Transverse colon (tissue), 4 donors: ENCODE measurements around the gene AHNAK. TPM values are rescaled to one million over a fixed set of nuclear protein-coding genes. Genes with fewer than 3 reads are reported as not detected.
A peak's percentile ranks its signal among the peaks of the same experiment; 100 is the strongest.

Source experiments
- DNase-seq: peaks from one replicate; pipeline ENCODE4 v3.0.0-alpha.2; 2019
- H3K27ac ChIP-seq, 4 donors: fragments of 200-600 bp; sonication (generic); 2 replicates each; pipeline ENCODE4 v1.5.1; 2016 to 2018; ENCODE audit warnings: inconsistent platforms in 4 of 4
- H3K27me3 ChIP-seq: fragments of 200-600 bp; sonication (generic); 2 replicates; pipeline ENCODE4 v1.5.1; 2017; ENCODE audit warnings: inconsistent platforms
- H3K36me3 ChIP-seq, 4 donors: fragments of 200-600 bp; sonication (generic); 2 replicates each; pipeline ENCODE4 v1.5.1; 2017 to 2019; ENCODE audit warnings: inconsistent platforms in 4 of 4
- H3K4me1 ChIP-seq, 4 donors: fragments of 200-600 bp; sonication (generic); 2 replicates each; pipeline ENCODE4 v1.5.1; 2017 to 2020; ENCODE audit warnings: inconsistent platforms in 4 of 4
- H3K4me3 ChIP-seq, 4 donors: fragments of 200-600 bp; sonication (generic); 1 replicate in 1 of 4; 2 replicates in 3 of 4; pipeline versions ENCODE4 v1.5.1 to v1.6.1; 2017 to 2019; ENCODE audit warnings: inconsistent platforms in 4 of 4
- H3K9me3 ChIP-seq, 2 donors: fragments of 200-600 bp; sonication (generic); 2 replicates each; pipeline ENCODE4 v1.5.1; 2017 to 2019; ENCODE audit warnings: inconsistent platforms in 2 of 2
- CTCF ChIP-seq, 5 experiments: fragments of 200-600 bp in 3 of 5; fragments of 450-650 bp in 2 of 5; sonication (generic) in 3 of 5; IDR thresholded peaks; 1 replicate in 2 of 5; 2 replicates in 3 of 5; pipeline ENCODE4 v1.5.1; 2016 to 2017; ENCODE audit warnings: antibody characterized with exemption in 5 of 5, inconsistent platforms in 3 of 5, mild to moderate bottlenecking in 2 of 5, moderate library complexity in 1 of 5
- EP300 ChIP-seq: sonication (generic); formaldehyde crosslinking; IDR thresholded peaks from one replicate; pipeline ENCODE4 v1.6.1; 2017; ENCODE audit warnings: antibody characterized with exemption, low read depth
- POLR2A ChIP-seq: fragments of 450-650 bp; IDR thresholded peaks from one replicate; pipeline ENCODE4 v1.6.1; 2016; ENCODE audit warnings: antibody characterized with exemption, mild to moderate bottlenecking, moderate library complexity
- POLR2AphosphoS5 ChIP-seq, 3 donors: sonication (generic); formaldehyde crosslinking; IDR thresholded peaks; one replicate each; pipeline ENCODE4 v1.6.1; 2016; ENCODE audit warnings: antibody characterized with exemption in 3 of 3
- WGBS, 2 donors: methylation state at CpG; one replicate each; pipeline ENCODE4 v1.1.5; 2018; ENCODE audit warnings: low coverage in 1 of 2; 5-methylcytosine and 5-hydroxymethylcytosine counted together
- in situ Hi-C, 4 donors: fragments of 200-750 bp; cut with MboI; loops; one replicate each; pipeline versions ENCODE4 v1.15.0 to v1.15.1; 2017; ENCODE audit warnings: low sequenced_read_pairs in 3 of 4, low pct_ligation_motif_present in 1 of 4, low pct_unique_long_range_greater_than_20kb in 1 of 4
- intact Hi-C: fragments of 100-400 bp; cut with DNase I; formaldehyde crosslinking; loops from one replicate; pipeline ENCODE4 v1.15.1; 2023; ENCODE audit warnings: low total_unique reads
- total RNA-seq, 4 donors: library from RNA; depleted of rRNA; stranded (reverse); fragments of >200 nt; gene quantifications; one replicate each; pipeline ENCODE4 v1.1.0, GENCODE V29; 2016

The AHNAK gene
- total RNA-seq, 4 donors from 2014 or later = 561 to 1,032 (median 742) TPM

DNA sequence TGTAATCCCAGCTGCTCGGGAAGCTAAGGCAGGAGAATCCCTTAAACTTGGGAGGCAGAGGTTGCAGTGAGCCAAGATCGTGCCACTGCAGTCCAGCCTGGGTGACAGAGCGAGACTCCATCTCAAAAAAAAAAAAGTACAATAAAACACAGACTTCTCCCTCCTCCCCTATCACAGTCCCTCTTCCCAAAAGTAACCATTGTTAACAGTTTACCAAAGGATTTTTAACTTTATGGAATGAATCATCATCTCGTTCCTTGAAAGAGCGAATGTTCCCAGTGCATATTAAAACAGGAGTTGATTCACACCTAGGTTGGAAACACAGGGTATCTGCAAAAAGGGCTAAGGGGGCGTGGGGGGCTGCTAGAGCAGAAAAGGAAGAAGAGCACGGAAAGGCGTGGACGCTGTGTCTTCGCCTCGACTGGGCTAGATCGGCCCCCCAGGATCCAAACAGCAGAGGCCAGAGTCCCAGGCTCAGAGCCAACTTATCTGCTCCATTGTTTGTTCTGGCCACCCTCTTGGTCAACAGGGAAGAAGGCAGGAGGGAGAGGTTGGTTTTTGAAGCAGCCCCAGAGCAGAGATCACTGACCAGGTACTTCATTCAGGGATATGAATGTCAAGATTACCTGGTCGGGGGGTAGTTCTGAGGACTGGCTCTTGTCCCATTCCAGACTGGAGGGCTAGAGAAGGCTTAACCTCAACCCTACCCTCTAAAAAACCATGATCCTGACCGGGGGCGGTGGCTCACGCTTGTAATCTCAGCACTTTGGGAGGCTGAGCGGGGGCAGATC is 2.1 kb upstream of the AHNAK start:
- peak; percentile 68 for DNase-seq
- no peaks in the 10 kb centered on the region for H3K9me3 ChIP-seq
- peak overlapping the region; percentile 96 to 100 (median 97) for H3K27ac ChIP-seq
- in situ Hi-C loops = loop anchor here in 1 of 4 donors (10.0 kb wide), 1 partner anchor 124 kb away; no protein-coding TSS in a partner anchor
- intact Hi-C loops = loop anchor here (10.0 kb wide), 1 partner anchor 154 kb away; no protein-coding TSS in a partner anchor
- WGBS, 2 donors = 39 to 55% methylated on average over 11 to 17 of the region's 17 CpGs
- no peaks in the 10 kb centered on the region for H3K27me3 ChIP-seq
- no peaks in the 10 kb centered on the region for H3K36me3 ChIP-seq
- TF ChIP-seq POLR2A (no peak), EP300 (no peak), POLR2AphosphoS5 (IDR thresholded peaks at IDR 0.05) (peak in 1 of 3 donors; percentile 26), CTCF (IDR thresholded peaks at IDR 0.05) (no peak)
- no peak overlapping the region for H3K4me3 ChIP-seq
- peaks cover 45 to 79% (median 67%) of the 10 kb centered on the region in 4 donors for H3K4me1 ChIP-seq

GRCh38 chr11:62547691-62548281 is 1.2 kb upstream of the AHNAK start:
- in situ Hi-C loops = loop anchor here in 1 of 4 donors (10.0 kb wide), 1 partner anchor 123 kb away; no protein-coding TSS in a partner anchor
- 60 to 61% methylated on average over 3 to 8 of the region's 8 CpGs for WGBS, 2 donors
- H3K4me1 ChIP-seq = peaks cover 37 to 78% (median 65%) of the 10 kb centered on the region in 4 donors
- H3K4me3 ChIP-seq = peak overlapping the region in 3 of 4 donors; percentile 75 to 96 (median 85)
- intact Hi-C loops = loop anchor here (10.0 kb wide), 1 partner anchor 153 kb away; no protein-coding TSS in a partner anchor
- H3K9me3 ChIP-seq = no peaks in the 10 kb centered on the region
- no peaks in the 10 kb centered on the region for H3K27me3 ChIP-seq
- no peak for DNase-seq
- TF ChIP-seq EP300 = no peak
- TF ChIP-seq POLR2AphosphoS5 (IDR thresholded peaks at IDR 0.05) = peak in 2 of 3 donors; percentile 17 to 44
- H3K36me3 ChIP-seq = no peaks in the 10 kb centered on the region
- H3K27ac ChIP-seq = peak overlapping the region; percentile 96 to 100 (median 97)

DNA sequence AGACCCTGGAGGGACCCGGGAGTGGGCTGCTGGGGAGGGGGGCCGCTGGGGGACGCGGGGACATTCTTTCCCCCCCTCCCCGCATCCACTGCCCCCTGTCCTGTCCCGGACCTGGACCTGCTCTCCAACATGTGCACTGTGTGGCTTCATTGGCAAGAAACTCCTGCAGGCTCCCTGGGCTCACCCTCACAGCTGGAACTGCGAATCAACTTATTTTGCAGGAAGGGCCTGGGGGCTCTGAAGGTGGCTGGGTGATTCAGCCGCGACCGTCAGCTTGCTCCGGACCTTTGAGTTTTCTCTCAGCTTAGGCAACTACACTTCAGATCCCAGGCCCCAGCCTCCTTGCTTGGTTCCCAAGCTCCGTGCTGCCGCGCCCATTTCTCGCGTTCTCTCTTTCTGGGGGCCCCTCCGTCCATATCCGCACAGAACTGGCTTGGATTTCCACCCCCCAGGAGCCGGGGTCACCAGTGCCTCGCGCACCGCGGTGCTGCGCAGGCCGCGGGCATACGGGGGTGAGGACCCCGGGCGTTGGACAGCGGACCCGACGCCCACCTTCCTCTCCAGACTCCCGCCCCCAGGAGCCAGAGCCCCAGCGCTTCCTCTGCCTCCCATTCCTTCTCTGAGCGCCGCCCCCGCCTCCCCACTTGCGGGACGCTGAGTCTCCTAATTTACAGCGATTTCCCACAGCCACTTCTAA is 471 bp upstream of the AHNAK start:
- DNase-seq = peak; percentile 54
- Histone ChIP-seq H3K9me3 (no peaks in the 10 kb centered on the region), H3K4me3 (peak overlapping the region; percentile 74 to 96 (median 80)), H3K4me1 (peaks cover 36 to 78% (median 64%) of the 10 kb centered on the region in 4 donors), H3K27me3 (no peaks in the 10 kb centered on the region), H3K36me3 (no peaks in the 10 kb centered on the region), H3K27ac (peak overlapping the region; percentile 96 to 100 (median 97))
- TF ChIP-seq POLR2AphosphoS5 (IDR thresholded peaks at IDR 0.05) (no peak), POLR2A (no peak), EP300 (no peak), CTCF (IDR thresholded peaks at IDR 0.05) (no peak)
- in situ Hi-C loops = loop anchor here in 1 of 4 donors (10.0 kb wide), 1 partner anchor 122 kb away; no protein-coding TSS in a partner anchor
- intact Hi-C loops = loop anchor here (10.0 kb wide), 1 partner anchor 152 kb away; no protein-coding TSS in a partner anchor
- 36 to 37% methylated on average over 4 to 34 of the region's 40 CpGs for WGBS, 2 donors

DNA sequence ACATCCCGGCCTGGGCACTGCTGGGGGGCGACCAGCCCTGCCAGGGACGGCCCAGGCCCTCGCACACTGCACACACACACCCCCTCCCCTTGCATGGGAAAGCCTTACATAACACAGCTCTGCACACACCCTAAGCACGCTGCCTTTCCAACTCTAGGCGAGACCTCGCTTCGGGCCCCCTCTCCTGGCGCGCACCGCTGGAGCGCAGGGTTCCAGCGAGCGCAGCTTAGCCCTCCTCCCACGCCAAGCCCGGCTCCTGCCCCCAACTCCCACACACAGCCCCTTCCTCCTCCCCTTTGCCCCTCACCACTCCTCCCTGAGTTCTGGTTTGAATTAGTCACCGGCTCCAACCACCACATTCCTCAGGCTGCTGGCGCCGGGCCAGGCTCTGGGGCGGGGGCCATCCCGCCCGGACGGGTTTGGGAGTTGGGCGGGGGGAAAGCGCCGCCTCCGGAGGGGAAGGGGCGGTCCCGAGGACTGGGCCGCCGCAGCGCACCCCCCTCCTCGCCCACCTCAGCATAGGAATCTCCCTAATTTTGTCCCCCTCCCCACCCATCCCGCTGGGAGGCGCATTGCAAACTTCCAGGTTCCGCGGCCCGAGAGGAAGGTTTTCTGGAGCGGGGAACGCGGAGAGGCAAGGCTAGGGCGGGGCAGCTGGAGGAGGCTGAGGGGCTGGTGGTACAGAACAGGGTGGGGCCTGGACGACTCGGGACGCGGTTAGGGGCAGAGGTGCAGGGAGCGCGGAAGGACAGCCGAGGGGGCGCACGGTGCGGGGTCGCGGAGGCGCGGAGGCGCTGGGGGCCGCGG is 966 bp downstream of the AHNAK start:
- DNase-seq = peak; percentile 93
- H3K36me3 ChIP-seq = no peaks in the 10 kb centered on the region
- H3K27me3 ChIP-seq = no peaks in the 10 kb centered on the region
- peak overlapping the region; percentile 96 to 100 (median 97) for H3K27ac ChIP-seq
- TF ChIP-seq CTCF (IDR thresholded peaks at IDR 0.05) = no peak
- TF ChIP-seq POLR2A = no peak
- TF ChIP-seq EP300 = no peak
- peak; percentile 65 to 81 (median 78) for TF ChIP-seq POLR2AphosphoS5 (IDR thresholded peaks at IDR 0.05)
- no peaks in the 10 kb centered on the region for H3K9me3 ChIP-seq
- H3K4me1 ChIP-seq = peaks cover 37 to 78% (median 64%) of the 10 kb centered on the region in 4 donors
- peak overlapping the region; percentile 74 to 96 (median 80) for H3K4me3 ChIP-seq
- intact Hi-C loops (loop anchor here (10.0 kb wide), 1 partner anchor 151 kb away; no protein-coding TSS in a partner anchor), in situ Hi-C loops (loop anchor here in 1 of 4 donors (10.0 kb wide), 1 partner anchor 121 kb away; no protein-coding TSS in a partner anchor)
- 0% methylated on average over 59 of the region's 59 CpGs; no CpG with 5 or more reads in 1 of the 2 donors for WGBS, 2 donors
